GM12801 (cell line): ENCODE measurements around the gene PIAS3.

ENCODE experiments used
- CTCF ChIP-seq: IDR thresholded peaks from one replicate; pipeline ENCODE4 v1.5.1; 2011; ENCODE audit warnings: control low read depth; ENCODE audit not compliant: insufficient read length; ENCODE audit errors: extremely low read depth

The PIAS3 gene

GRCh38 chr1:145886390-145886789, 27.5 kb upstream of the PIAS3 start:
- no peak for TF ChIP-seq CTCF

- TF ChIP-seq CTCF: no peak
Measured at GRCh38 chr1:145885738-145886287, 26.9 kb upstream of the PIAS3 start, which contains the start of gene ANKRD35. ANKRD35 (minus strand) TSS chr1:145885866; CDS start chr1:145885758, 108 bp downstream.

GRCh38 chr1:145884675-145885074, 25.8 kb upstream of the PIAS3 start:
- no peak for TF ChIP-seq CTCF

- no peak for TF ChIP-seq CTCF
Measured at GRCh38 chr1:145879775-145880174, 20.9 kb upstream of the PIAS3 start.

- no peak for TF ChIP-seq CTCF
Measured at GRCh38 chr1:145878724-145879123, 19.8 kb upstream of the PIAS3 start.

GRCh38 chr1:145877923-145878486, 19.1 kb upstream of the PIAS3 start:
- no peak for TF ChIP-seq CTCF

GRCh38 chr1:145874646-145875045, 15.8 kb upstream of the PIAS3 start:
- TF ChIP-seq CTCF: no peak
